IgD-negative memory B cell (primary cell): ENCODE results near the gene TARM1. TPM values are rescaled to one million over a fixed set of nuclear protein-coding genes. Genes with fewer than 3 reads are reported as not detected.

ENCODE experiments used
- H3K27ac Mint-ChIP-seq, 3 donors: one replicate each; pipeline ENCODE4 v1.8.0; 2020 to 2022; ENCODE audit warnings: mild to moderate bottlenecking in 3 of 3, mixed read lengths in 3 of 3, moderate library complexity in 1 of 3
- H3K27me3 Mint-ChIP-seq: one replicate; pipeline ENCODE4 v1.8.0; 2021; ENCODE audit warnings: mixed read lengths
- H3K36me3 Mint-ChIP-seq: one replicate; pipeline ENCODE4 v1.8.0; 2020; ENCODE audit warnings: mild to moderate bottlenecking, mixed read lengths
- H3K4me1 Mint-ChIP-seq, 3 donors: one replicate each; pipeline ENCODE4 v1.8.0; 2020 to 2022; ENCODE audit warnings: mixed read lengths in 3 of 3, mild to moderate bottlenecking in 1 of 3
- H3K4me3 Mint-ChIP-seq, 4 donors: one replicate each; pipeline ENCODE4 v1.8.0; 2020 to 2022; ENCODE audit warnings: mild to moderate bottlenecking in 4 of 4, mixed read lengths in 4 of 4, moderate library complexity in 3 of 4
- H3K9me3 Mint-ChIP-seq, 3 donors: one replicate each; pipeline ENCODE4 v1.8.0; 2020 to 2021; ENCODE audit warnings: mixed read lengths in 3 of 3, mild to moderate bottlenecking in 1 of 3
- polyA plus RNA-seq: library from polyadenylated mRNA; unstranded; fragments of 300-500 nt; fragmentation: Illumina TruSeq; gene quantifications from one replicate; pipeline ENCODE4 v1.2.3, GENCODE V29; 2021

TARM1 gene
- polyA plus RNA-seq, 1 donor from 2014 or later, result not detected

DNA sequence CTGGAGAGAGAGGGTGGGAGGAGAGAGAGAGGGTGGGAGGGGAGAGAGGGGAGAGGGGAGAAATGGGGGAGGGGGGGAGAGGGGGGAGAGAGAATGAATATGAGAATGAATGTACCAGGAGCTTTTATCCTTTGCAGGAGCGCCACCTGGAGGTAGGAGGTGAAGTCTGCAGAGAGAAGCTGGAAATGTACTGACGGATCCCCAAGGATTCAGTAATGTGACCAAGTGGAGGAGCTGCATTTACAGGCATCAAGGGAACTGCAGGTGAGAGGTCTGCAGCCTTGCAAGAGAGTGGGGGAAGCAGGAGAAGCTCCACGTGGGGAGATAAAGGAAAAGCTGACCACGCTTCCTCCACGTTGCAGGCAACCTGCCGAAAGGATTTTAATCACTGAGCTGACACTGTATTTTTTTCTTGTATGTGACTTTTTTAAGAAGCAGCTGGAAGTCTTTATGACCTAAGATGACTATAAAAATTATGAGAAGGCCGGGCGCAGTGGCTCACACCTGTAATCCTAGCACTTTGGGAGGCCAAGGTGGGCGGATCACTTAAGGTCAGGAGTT, 51.2 kb downstream of the TARM1 start:
- H3K9me3 Mint-ChIP-seq, result no peaks in the 10 kb centered on the region

DNA sequence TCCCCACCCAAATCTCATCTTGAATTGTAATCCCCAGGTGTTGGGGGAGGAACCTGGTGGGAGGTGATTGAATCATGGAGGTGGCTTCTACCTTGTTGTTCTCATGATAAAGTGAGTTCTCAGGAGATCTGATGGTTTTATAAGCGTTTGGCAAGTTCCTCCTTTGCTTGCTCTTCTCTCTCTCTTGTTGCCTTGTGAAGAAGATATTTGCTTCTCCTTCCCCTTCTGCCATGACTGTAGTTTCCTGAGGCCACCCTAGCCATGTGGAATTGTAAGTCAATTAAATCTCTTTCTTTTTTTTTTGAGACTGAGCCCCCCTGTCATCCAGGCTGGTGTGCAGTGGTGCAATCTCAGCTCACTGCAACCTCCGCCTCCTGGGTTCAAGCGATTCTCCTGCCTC, 51.9 kb downstream of the TARM1 start:
- Mint-ChIP-seq H3K27ac (no peak overlapping the region), H3K36me3 (no peaks in the 10 kb centered on the region), H3K9me3 (no peaks in the 10 kb centered on the region), H3K4me3 (no peak overlapping the region), H3K27me3 (peaks cover 4% of the 10 kb centered on the region), H3K4me1 (no peaks in the 10 kb centered on the region)

More for the DNA sequence above, 51.2 kb downstream of the TARM1 start:
- Mint-ChIP-seq H3K4me3 (no peak overlapping the region), H3K27ac (no peak overlapping the region), H3K27me3 (peaks cover 6% of the 10 kb centered on the region), H3K36me3 (no peaks in the 10 kb centered on the region), H3K4me1 (no peaks in the 10 kb centered on the region)

DNA sequence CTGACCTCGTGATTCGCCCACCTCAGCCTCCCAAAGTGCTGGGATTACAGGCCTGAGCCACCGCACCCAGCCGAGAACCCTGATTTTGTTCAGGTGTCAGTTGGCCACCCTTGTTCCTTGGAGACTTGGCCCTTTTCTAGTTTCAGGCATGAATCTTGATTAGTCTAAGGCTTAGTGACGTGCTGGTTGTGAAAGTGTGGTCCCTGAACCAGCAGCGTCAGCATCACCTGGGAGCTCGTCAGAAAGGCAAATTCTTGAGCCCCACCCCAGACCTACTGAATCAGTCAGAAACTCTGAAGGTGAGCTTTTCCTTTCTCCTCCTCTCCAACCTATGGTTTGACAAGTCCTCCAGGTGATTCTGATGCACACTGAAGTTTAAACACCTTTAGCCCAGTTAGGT, 54.5 kb downstream of the TARM1 start:
- peaks cover 15% of the 10 kb centered on the region for H3K27me3 Mint-ChIP-seq
- no peak overlapping the region for H3K4me3 Mint-ChIP-seq
- no peaks in the 10 kb centered on the region for H3K4me1 Mint-ChIP-seq
- H3K27ac Mint-ChIP-seq, result no peak overlapping the region
- H3K36me3 Mint-ChIP-seq, result peaks cover 2% of the 10 kb centered on the region
- no peaks in the 10 kb centered on the region for H3K9me3 Mint-ChIP-seq

DNA sequence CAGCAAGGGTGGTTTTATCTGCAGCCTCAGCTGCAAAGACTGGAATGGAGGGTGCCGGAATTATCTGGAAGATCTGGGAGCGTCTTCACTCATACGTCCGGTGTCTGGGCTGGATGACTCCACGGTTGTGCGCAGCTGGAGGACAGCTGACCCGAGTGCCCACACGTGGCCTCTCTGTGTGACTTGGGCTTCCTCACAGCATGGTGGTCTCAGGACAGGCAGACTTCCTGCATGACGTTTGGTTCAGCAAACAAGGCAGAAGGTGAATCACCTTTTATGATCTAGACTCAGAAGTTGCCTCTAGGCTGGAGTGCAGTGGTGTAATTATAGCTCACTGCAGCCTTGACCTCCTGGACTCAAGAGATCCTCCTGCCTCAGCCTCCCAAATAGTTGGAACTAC, 56.5 kb downstream of the TARM1 start:
- Mint-ChIP-seq H3K9me3 (peaks cover 0 to 3% (median 0%) of the 10 kb centered on the region in 3 donors), H3K36me3 (peaks cover 2% of the 10 kb centered on the region), H3K4me1 (no peaks in the 10 kb centered on the region), H3K27ac (no peak overlapping the region), H3K4me3 (no peak overlapping the region), H3K27me3 (peaks cover 16% of the 10 kb centered on the region)

DNA sequence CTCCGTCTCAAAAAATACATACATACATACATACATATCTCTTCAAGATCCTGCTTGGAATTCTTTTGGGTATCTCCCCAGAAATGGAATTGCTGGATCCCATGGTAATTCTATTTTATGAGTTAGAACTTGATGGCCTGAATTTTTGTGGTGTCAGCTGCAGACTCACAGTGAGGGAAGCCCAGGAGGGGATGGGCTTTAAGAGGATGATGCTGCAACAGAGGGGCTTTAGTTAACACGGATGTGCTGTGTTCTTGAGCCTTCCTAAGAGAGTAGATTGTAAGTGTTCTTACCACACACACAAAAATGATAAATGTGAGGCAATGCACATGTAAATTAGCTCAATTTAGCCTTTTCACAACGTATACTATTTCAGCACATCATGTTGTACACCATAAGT, 58.0 kb downstream of the TARM1 start:
- Mint-ChIP-seq H3K36me3 (peaks cover 2% of the 10 kb centered on the region), H3K27ac (no peak overlapping the region)

DNA sequence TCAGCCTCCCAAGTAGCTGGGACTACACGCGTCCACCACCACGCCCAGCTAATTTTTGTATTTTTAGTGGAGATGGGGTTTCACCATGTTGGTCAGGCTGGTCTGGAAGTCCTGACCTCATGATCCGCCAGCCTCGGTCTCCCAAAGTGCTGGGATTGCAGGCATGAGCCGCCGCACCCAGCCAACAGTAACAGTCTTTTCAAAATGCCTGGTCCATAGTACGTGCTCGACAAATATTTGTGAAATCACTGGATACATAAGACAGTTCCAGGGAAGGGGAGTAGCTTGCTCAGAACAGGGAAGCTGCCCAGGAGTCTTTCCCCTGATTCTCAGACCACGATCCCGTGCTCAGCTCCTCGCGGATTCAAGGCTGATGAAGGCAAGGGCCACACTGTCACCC, 59.2 kb downstream of the TARM1 start:
- Mint-ChIP-seq H3K4me1 (no peaks in the 10 kb centered on the region), H3K36me3 (peaks cover 2% of the 10 kb centered on the region), H3K27me3 (peaks cover 12% of the 10 kb centered on the region), H3K27ac (no peak overlapping the region), H3K4me3 (no peak overlapping the region), H3K9me3 (peaks cover 0 to 3% (median 0%) of the 10 kb centered on the region in 3 donors)

More for the DNA sequence above, 58.0 kb downstream of the TARM1 start:
- Mint-ChIP-seq H3K9me3 (peaks cover 0 to 3% (median 0%) of the 10 kb centered on the region in 3 donors), H3K4me1 (no peaks in the 10 kb centered on the region), H3K4me3 (no peak overlapping the region), H3K27me3 (peaks cover 12% of the 10 kb centered on the region)

DNA sequence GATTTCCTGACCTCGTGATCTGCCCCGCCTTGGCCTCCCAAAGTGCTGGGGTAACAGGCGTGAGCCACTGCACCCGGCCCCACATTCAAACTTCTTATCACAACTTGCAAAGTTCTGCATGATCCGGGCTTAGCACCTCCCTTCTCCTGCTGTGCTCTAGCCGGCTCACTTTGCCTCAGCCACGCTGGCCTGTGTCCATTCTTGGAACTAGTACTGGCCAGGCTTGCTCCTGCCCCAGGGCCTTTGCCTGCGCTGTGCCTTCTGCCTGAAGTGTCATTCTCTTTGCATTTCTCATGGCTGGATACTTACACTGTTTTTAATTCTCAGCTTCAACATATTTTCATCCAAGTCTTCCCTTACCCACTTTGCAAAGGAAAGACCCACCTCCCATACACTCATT, 59.8 kb downstream of the TARM1 start:
- Mint-ChIP-seq H3K36me3 (peaks cover 2% of the 10 kb centered on the region), H3K27ac (no peak overlapping the region), H3K4me1 (no peaks in the 10 kb centered on the region), H3K4me3 (no peak overlapping the region), H3K27me3 (peaks cover 12% of the 10 kb centered on the region), H3K9me3 (peaks cover 0 to 3% (median 0%) of the 10 kb centered on the region in 3 donors)

Other genes with a start within 250 kb of the TARM1 start
- 47.0 TPM for gene MYADM, start 213.5 kb downstream of the TARM1 start, polyA plus RNA-seq
- not detected for gene PRKCG, start 199.2 kb downstream of the TARM1 start, polyA plus RNA-seq
- not detected for gene CACNG7, start 172.1 kb downstream of the TARM1 start, polyA plus RNA-seq
- not detected for gene CACNG8, start 118.4 kb downstream of the TARM1 start, polyA plus RNA-seq
- not detected for gene CACNG6, start 89.7 kb downstream of the TARM1 start, polyA plus RNA-seq
- not detected for gene VSTM1, start 17.5 kb downstream of the TARM1 start, polyA plus RNA-seq
- 0.40 TPM for gene OSCAR, start 19.4 kb upstream of the TARM1 start, polyA plus RNA-seq
- gene NDUFA3, start 21.5 kb upstream of the TARM1 start, polyA plus RNA-seq, result 458 TPM
- gene TFPT, start 34.3 kb upstream of the TARM1 start, polyA plus RNA-seq, result 11.9 TPM
- 70.6 TPM for gene PRPF31, start 34.4 kb upstream of the TARM1 start, polyA plus RNA-seq
- 15.1 TPM for gene CNOT3, start 56.4 kb upstream of the TARM1 start, polyA plus RNA-seq
- 15.8 TPM for gene LENG1, start 78.4 kb upstream of the TARM1 start, polyA plus RNA-seq
- not detected for gene TMC4, start 91.8 kb upstream of the TARM1 start, polyA plus RNA-seq
- gene MBOAT7, start 108.2 kb upstream of the TARM1 start, polyA plus RNA-seq, result 16.1 TPM
- gene TSEN34, start 109.9 kb upstream of the TARM1 start, polyA plus RNA-seq, result 33.2 TPM
- 1,165 TPM for gene RPS9, start 119.5 kb upstream of the TARM1 start, polyA plus RNA-seq
- 0.16 TPM for gene LILRB3, start 141.6 kb upstream of the TARM1 start, polyA plus RNA-seq
- gene LILRA6, start 161.4 kb upstream of the TARM1 start, polyA plus RNA-seq, result 0.18 TPM
- not detected for gene LILRB5, start 175.9 kb upstream of the TARM1 start, polyA plus RNA-seq
- 1.2 TPM for gene LILRB2, start 199.7 kb upstream of the TARM1 start, polyA plus RNA-seq
- gene LILRA5, start 231.8 kb upstream of the TARM1 start, polyA plus RNA-seq, result 0.59 TPM